ENCODE data around the gene DTWD1.
"Not testable (repeated sequence)": the region's sequence is repeated elsewhere in the genome, so short reads cannot be mapped to it uniquely, and the experiment has no call there.

Gene DTWD1, protein sequence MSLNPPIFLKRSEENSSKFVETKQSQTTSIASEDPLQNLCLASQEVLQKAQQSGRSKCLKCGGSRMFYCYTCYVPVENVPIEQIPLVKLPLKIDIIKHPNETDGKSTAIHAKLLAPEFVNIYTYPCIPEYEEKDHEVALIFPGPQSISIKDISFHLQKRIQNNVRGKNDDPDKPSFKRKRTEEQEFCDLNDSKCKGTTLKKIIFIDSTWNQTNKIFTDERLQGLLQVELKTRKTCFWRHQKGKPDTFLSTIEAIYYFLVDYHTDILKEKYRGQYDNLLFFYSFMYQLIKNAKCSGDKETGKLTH

DNA sequence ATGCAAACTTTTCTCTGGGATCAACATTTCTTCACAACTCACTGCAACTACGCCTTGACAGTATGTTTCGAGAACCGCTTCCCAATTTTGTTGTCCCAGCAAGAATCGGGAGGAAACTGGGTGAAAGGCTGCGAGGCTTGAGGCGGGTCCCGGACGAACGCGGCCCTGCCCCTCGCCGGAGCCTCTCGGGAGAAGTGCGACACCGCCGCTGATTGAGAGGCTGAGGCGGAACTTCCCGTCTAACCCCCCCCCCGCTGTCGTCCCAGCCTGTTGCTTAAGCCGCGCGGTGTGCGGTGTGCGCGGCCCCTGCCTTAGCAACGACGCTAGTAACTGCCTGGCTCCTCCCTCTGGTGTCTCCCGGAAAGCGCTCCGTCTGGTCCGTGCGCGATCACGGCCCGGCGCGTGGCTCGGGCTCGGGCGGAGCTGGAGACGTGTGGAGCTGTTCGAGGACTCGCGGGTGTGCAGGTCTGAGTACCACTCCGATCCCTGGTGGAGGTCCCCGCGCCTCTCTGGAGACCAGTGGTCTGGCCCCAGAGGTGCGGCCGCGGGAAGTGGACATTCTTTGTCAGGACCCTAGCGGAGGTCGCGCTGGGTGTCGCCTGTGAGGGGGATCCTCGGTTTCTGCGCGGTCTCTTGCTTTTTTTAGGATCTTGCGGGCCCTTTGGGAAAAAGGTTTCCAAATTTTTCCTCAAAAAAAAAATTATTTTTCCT lies at the start of gene DTWD1, which contains the start of gene FAM227B:
DTWD1 (plus strand) TSS at position 391 of the 711 bp plus-strand sequence. CDS start 4,120 bp downstream, outside the sequence.
FAM227B (minus strand) TSS at position 161 of the 711 bp plus-strand sequence. CDS start 5,647 bp downstream, outside the sequence.
- peak; percentile 95 to 97 for DNase-seq (ENCODE audit: low read depth in 2 of 2)

DNA sequence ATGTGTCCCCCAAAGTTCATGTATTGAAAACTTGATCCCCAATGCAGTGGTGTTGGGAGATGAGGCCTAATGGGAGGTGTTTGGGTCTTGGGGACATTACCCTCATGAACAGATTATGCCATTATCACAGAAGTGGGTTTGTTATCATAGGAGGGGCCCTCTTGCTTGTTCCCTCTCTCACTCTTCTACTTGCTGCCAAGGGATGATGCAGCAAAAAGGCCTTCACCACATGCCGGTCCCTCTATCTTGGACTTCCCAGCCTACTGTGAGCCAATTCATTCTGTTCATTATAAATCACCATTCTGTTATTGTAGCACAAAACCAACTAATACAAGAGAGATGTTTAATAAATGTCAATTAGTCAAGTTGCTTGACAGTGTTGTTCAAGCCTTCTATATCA lies 47.4 kb upstream of the DTWD1 start:
- DNase-seq (ENCODE audit: low read depth in 2 of 2): no peak

DNA sequence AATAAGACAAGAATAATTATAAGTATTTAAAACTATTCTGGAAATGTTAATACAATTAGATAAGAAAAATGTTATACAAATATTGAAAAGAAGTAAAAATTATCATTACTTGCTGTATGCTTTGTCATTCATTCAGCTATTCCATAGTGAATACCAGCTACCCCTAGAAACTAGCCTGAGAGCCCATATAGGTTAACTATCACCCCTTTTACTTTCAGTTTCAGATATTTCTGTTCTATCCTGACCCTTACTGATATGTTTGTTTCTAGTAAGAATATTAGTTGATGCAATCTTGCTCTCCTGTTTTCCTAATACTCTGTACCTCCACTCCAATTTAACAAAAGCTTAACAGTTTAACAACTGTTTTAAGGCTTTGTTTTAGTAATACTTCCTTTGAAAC lies 31.8 kb upstream of the DTWD1 start:
- no peak for DNase-seq (ENCODE audit: low read depth in 2 of 2)

DNA sequence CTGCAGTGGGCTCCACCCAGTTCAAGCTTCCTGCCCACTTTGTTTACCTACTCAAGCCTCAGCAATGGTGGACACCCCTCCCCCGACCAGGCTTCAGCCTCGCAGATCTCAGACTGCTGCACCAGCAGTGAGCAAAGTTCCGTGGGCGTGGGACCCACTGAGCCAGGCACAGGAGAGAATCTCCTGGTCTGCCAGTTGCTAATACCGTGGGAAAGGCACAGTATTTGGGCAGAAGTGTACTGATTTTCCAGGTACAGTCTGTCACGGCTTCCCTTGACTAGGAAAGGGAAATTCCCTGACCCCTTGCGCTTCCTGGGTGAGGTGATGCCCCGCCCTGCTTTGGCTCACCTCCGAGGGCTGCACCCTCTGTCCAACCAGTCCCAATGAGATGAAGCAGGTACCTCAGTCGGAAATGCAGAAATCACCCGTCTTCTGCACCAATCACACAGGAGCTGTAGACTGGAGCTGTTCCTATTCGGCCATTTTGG lies 28.0 kb upstream of the DTWD1 start:
- not testable (repeated sequence) for DNase-seq (ENCODE audit: low read depth in 2 of 2)

DNA sequence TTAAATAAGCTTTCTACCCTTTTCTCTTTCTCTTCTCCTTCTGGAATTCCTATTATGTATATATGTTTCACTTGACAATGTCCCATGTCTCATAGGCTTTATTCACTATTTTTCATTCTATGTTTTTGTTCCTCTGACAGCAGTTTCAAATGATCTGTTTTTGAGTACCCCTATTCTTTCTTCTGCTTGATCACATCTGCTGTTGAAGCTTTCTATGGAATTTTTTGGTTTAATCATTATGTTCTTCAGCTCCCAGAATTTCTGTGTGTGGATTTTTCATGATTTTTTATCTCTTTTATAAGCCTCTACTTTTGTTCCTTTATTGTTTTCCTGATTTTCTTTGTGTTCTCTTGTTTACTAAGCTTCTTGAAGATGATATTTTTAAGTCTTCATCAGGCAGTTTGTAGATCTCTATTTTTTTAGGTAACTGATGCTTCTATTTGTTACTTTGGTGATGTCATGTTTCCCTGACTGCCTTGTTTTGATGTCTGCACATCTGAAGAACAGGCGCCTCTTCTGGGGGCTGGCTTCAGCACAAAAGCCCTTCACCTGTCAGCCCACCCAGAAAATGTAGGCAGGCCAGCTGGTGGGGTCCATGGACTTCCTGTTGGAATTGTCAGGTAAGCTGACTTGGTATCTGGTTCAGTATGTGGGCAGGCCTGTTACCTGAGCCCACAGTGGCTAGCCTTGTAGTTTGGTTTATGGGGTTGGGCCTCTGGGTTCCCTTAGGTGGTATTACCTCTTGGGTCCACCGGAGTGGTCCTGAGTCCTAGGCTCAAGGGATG lies 16.0 kb upstream of the DTWD1 start:
- DNase-seq (ENCODE audit: low read depth in 2 of 2): no peak

DNA sequence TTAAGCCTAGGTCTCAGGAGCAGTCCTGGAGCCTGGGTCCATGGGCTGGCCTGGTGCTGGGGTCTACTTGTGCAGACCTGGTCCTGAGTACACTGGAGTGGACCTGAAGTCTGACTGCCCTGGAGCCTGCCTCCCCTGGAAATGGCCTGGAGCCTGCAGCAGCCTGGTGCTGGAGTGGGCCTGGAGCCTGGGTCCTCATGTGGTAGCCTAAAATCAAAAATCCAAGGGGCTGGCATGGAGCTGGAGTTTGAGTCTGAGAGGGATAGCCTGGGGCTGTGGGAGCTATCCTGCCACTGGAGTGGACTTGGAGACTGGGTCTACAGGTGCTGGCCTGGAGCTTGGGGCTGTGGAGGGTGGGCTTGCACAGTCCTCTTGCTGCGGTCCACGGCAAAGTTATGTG lies 15.3 kb upstream of the DTWD1 start:
- no peak for DNase-seq (ENCODE audit: low read depth in 2 of 2)

DNA sequence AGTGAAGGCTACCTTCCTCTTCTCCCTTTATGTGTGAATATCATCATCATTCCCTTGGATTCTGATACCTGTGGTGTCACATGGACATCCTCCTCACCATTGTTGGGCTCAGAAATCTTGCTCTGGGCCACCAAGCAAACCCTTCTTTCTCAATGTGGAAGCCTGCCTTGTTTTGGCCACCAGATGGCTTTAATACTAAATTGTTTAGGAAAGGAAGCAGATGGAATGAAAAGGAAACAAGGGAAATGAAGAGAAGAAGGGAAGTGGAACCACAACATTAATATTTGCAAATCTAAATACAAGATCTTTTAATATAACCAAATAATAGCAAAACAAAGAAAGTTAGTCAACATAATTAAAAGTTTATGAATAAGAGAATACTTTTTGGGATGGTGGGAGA lies 14.3 kb upstream of the DTWD1 start:
- no peak for DNase-seq (ENCODE audit: low read depth in 2 of 2)

DNA sequence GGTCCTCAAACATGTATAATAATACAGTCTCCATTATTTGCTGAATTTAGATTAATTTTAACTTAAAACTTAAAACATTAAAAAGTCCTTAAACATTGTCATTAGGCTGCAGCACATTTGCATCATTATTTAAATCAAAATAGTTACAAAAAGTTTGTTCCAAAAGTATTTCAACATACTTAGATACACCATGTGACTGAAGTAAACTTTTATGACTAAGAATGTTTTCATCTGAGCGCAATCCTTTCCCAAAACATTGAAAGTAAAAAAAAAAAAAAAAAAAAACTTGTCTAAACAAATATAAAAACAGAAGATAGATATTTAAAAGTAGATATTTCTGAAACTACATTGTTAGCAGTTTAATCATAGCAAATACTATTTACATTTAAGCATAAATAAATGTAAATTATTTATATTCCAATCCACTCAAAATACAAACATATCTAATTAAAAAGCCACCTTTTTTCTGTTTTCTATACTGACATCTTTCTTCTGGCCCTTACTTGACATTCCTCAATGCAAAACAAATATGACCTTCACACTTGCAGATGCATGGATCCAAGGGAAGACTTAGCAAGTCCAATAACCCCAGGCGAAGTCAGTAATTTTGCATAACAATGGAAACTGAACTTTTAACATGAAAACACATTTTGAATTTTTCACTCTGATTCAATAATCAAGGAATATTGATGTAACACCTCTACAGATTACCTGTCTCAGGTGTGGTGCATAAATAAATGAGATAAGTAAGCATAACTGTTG lies 10.5 kb upstream of the DTWD1 start:
- DNase-seq (ENCODE audit: low read depth in 2 of 2): no peak

DNA sequence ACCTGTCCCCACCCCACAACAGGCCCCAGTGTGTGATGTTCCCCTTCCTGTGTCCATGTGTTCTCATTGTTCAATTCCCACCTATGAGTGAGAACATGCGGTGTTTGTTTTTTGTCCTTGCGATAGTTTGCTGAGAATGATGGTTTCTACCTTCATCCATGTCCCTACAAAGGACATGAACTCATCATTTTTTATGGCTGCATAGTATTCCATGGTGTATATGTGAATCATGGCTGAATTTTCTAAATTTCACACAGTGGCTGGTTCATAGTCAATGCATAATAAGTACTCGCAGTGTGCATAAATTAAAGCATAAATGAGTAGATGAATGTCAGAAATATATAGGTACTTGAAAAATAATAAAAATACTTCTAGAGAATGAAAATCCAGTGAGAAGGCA lies 8.6 kb upstream of the DTWD1 start:
- not testable (repeated sequence) for DNase-seq (ENCODE audit: low read depth in 2 of 2)

DNA sequence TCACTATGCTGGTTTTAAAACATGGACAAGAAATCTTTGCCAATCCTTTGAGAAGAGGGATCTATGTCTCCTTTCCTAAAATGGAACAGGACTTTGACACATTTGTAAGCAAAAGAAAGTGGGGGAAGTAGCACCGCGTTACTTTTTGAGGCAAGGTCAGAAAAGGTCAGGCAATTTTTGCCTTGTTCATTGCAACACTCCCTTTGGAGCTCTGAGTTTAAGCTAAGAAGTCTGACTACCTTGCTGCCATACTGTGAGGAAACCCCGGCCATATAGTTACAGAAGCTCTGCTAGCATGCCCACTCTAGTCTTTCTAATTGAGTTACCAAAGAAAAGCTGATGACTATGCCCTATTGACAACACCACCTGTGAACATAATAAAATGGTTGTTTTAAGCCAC lies 1.6 kb upstream of the DTWD1 start:
- DNase-seq (ENCODE audit: low read depth in 2 of 2): no peak

DNA sequence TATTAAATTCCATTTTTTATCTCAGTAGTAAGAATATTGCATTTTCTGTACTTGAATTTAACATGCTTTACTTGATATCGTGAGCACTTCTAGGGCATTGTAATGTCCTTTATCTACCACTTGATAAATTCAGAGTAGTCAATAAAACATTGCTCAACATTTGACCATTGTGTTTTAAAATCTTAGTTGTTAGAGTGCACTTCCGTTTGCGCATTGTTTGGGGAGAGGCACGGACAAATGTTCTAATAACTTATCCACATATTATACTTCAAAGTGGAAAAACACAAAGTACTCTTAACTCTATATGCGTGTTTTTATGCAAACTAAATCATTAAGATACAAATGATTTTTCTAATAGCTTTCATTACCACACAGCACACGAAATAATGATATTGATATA lies 649 bp upstream of the DTWD1 start:
- DNase-seq (ENCODE audit: low read depth in 2 of 2): no peak

DNA sequence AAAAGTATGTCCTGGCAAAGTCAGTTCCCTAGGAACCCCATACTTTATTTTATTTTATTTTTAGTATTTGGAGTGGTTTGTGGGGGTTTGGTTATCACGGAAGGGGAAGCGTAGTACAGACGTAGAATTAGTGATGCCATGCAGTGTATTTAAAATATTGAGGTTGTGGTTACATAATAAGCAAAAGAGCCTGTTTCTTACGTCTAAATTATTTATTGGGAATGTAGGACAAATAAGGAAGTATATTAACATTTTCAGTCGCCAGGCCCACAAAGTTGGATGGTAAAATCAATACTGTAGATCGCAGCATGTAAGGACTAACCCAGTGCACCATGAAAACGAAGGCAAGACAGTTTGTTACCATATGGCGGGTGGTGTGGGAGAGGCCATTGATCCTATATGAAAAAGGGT lies 558 bp downstream of the DTWD1 start:
- DNase-seq (ENCODE audit: low read depth in 2 of 2): no peak

DNA sequence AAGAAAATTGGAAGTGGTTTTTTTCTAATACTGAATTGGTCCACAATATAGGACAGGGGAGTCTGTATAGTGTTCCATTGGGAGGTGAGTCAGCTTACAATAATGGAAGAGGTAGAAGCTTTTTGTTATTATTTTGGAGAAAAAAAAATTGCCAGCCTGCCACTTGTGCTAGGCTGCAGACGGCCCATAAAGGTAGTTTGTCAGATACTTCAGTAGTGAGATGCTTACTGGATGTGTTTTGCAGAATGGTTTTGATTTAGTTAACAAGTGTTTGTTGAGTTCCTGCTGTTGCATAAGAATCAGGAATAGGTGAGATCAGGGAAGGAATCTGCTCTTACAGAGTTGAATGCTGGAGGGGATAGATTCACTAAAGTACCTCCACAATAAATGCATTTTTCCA lies 1.0 kb downstream of the DTWD1 start:
- DNase-seq (ENCODE audit: low read depth in 2 of 2): no peak

DNA sequence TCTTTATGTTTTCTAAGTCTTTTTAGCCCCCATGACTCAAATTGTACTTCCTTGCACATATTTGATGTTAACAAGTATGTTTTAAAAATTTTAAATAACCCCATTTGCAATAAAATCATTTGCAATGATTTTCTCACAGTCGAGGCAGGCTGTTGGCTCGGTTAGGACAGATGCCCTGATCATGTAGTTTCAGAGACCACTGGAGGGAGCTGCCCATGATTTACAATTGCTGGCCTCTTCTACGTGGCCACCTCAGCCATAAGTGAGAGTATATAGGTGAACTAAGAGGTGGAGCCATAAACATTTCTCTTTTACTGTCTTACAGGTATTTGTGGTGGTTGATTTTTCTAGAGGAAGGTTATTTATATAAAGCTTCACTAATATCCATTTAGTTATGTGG lies 1.7 kb downstream of the DTWD1 start:
- DNase-seq (ENCODE audit: low read depth in 2 of 2): no peak

DNA sequence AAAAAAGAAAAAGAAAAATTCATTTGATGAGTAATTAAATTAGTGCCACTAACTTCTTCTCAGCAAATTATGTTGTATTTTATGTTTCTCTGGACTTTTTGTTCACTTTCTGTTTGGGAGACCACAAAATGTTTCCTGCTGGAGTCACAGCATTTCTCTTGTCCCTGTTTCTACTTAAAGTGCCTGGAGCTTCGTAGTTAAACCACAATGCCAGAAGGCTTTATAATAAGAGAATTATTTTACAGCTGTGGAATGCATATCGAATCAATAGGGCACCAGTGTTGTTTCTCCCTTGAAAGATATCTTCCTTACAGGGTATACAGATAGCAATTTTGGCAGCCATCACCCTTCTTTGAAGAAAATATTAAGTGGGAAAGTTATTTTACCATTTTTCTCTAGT lies 3.2 kb downstream of the DTWD1 start:
- peak; percentile 71 to 79 for DNase-seq (ENCODE audit: low read depth in 2 of 2)

DNA sequence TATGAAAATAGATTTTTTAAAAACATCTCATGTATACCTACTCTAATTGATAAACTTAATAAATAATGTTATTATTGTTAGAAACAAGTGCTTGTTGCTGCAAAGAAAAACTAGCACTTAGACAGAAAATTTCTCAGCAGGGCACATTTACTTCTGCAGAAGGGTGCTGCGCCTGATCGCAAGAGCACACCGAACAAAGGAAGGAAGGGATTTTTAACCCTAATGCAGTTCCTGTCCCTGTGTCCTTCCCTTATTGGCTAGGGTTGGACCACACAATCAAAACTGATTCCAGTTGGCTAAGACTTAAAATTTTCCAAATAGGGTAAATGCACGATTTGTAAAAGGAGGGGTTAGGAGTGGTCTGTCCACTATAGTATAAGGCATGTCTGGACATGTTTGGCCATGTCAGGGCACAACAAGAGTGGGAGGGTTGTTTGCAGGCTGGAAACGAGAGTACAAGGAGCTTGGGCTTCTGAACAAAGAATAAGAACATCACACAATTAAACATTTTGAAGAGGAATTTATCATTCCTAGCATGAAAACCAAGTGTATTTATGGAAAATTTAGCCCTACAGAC lies 4.7 kb downstream of the DTWD1 start:
- no peak for DNase-seq (ENCODE audit: low read depth in 2 of 2)

DNA sequence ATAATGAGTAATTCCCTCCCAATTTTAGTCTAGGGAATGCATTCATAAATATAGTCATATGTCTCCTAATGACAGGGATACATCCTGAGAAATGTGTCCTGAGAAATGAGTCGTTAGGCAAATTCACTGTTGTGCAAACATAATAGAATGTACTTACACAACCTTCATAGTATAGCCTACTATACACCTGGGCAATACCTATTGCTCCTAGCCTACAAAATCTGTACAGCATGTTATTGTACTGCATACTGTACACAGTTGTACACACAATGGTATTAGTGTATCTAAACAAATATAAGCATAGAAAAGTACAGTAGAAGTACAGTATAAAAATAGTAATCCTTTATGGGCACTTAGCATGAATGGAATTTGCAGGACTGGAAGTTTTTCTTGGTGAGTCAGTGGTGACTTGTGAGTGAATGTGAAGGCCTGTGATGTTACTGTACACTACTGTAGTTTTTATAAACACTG lies 6.6 kb downstream of the DTWD1 start:
- DNase-seq (ENCODE audit: low read depth in 2 of 2): peak; percentile 78 to 84

DNA sequence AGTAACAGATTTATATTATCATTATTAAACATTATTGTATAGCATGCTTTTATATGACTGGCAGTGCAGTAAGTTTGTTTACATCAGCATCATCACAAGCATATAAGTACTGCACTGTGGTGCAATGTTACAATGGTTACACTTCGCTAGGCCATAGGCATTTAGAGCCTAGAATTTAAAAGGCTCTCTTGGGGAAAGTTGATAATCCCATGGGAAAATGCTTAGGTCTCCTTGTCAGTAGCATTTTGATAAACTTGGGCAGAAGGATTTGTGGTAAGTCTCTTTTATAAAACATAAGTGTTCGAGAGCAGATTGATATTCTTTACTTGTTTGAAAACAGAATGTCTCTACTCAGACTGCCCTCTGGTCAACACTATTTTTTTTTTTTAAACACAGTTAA lies 7.5 kb downstream of the DTWD1 start:
- no peak for DNase-seq (ENCODE audit: low read depth in 2 of 2)

DNA sequence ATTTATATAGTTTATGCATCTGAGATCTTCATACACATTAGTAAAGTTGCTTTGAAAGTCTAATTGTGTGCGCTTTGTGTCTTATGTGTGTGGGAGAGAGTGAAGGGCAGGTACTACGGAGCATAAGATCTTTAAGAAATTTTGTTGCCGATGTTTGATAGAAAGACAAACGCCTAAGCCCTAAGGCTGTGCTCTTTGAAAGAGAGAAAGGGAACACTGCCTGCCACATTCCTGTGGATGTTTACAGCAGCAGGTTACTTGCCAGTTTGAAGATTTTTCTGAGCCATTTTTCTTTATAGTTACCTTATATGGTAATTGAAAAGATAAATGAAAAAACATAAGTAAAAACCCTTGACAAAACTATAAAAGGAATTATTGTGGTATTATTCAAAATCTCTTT lies 17.0 kb downstream of the DTWD1 start:
- no peak for DNase-seq (ENCODE audit: low read depth in 2 of 2)

DNA sequence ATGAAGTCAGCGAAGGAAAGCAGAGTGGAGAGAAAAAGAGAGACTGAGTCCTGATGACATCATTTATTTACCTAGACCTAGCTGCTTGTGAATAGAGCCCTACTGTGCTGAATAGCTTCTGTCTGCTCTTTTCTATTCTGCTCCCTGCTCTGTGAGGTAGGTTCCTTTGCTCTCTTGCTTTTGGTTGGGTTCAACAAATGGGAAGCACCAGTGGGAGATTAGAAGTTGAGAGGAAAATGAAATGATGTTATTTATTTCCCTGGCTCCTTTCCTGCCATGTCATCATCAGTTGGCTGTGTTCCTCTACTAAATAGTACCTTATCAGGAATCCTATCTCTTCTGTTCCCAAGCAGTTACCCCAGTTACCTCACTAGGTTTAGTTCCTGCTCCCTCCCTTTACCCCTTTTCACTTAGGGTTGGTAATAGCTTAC lies 23.5 kb downstream of the DTWD1 start:
- DNase-seq (ENCODE audit: low read depth in 2 of 2): no peak

DNA sequence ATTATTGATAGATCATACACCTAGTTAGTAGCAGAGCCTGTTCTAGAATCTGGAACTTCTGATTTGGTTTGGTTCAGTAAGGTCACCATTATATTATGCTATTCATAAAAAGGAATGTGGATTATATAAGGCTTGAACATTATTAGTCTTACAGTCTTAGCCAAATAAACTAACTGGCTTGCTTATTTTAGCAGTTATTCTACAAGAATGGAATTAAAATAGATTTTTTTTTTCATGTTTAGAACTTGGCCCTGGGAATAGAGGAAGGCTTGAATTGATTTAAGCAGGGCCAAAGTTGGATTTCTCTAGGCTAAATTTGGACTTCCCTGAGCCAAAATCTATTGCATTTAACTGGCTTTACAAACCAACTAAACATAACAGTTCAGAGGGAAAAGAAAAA lies 24.4 kb downstream of the DTWD1 start:
- no peak for DNase-seq (ENCODE audit: low read depth in 2 of 2)

Measured in fibroblast of skin of left biceps (primary cell).